HEK293 (cell line): ENCODE measurements around the gene CCDC78.

ENCODE experiments used
- CTCF ChIA-PET: fragments of 350-600 bp; formaldehyde crosslinking; extraction: SDS; loops from one replicate; lab custom pipeline; 2021; ENCODE audit warnings: antibody characterized with exemption; lab: Yijun Ruan, JAX
- POLR2A ChIA-PET: fragments of 300-600 bp; formaldehyde crosslinking; extraction: SDS; loops from one replicate; lab custom pipeline; 2020; ENCODE audit warnings: antibody characterized with exemption, inconsistent platforms; lab: Yijun Ruan, JAX
- H3K27ac ChIP-seq: fragments of 200-500 bp; sonication (Bioruptor generic); 2 replicates; pipeline ENCODE4 v1.5.1; 2014; ENCODE audit warnings: low read depth, low read length, control low read depth, inconsistent platforms; ENCODE audit errors: extremely low read depth
- H3K36me3 ChIP-seq, 2 experiments: fragments of 200-500 bp in 1 of 2; sonication (Bioruptor generic) in 1 of 2; 1 replicate in 1 of 2; 2 replicates in 1 of 2; pipeline ENCODE4 v1.5.1; 2014 to 2017; ENCODE audit warnings: inconsistent platforms in 2 of 2, low read length in 2 of 2; ENCODE audit not compliant: control insufficient read depth in 2 of 2, insufficient read depth in 1 of 2
- H3K4me1 ChIP-seq: fragments of 200-500 bp; sonication (Bioruptor generic); 2 replicates; pipeline ENCODE4 v1.5.1; 2014; ENCODE audit warnings: mild to moderate bottlenecking, low read length, inconsistent platforms; ENCODE audit not compliant: control insufficient read depth, insufficient read depth
- H3K4me3 ChIP-seq: 2 replicates; pipeline ENCODE4 v1.5.1; 2011; ENCODE audit warnings: low read depth, mild to moderate bottlenecking, control low read depth, low read length, moderate library complexity
- H3K9me3 ChIP-seq: fragments of 200-500 bp; sonication (Bioruptor generic); 2 replicates; pipeline ENCODE4 v1.5.1; 2014; ENCODE audit warnings: low read depth, low read length, inconsistent platforms; ENCODE audit not compliant: control insufficient read depth, insufficient read depth
- GLIS2 ChIP-seq: fragments of 450-650 bp; formaldehyde crosslinking; IDR thresholded peaks from 2 replicates; pipeline ENCODE4 v1.5.1; 2016; ENCODE audit warnings: missing biosample characterization, missing genetic modification characterization
- HIC1 ChIP-seq: fragments of 450-650 bp; formaldehyde crosslinking; IDR thresholded peaks from 2 replicates; pipeline ENCODE4 v1.5.1; 2016; ENCODE audit warnings: missing biosample characterization, missing genetic modification characterization
- ZBTB26 ChIP-seq: fragments of 450-650 bp; formaldehyde crosslinking; optimal IDR thresholded peaks from 2 replicates; pipeline ENCODE3; 2016; ENCODE audit warnings: missing biosample characterization, mild to moderate bottlenecking, missing genetic modification characterization
- ZBTB8A ChIP-seq: fragments of 450-650 bp; formaldehyde crosslinking; IDR thresholded peaks from 2 replicates; pipeline ENCODE4 v1.5.1; 2016; ENCODE audit warnings: missing biosample characterization, missing genetic modification characterization
- ZIC2 ChIP-seq: fragments of 450-650 bp; formaldehyde crosslinking; IDR thresholded peaks from 2 replicates; pipeline ENCODE4 v1.5.1; 2016; ENCODE audit warnings: missing biosample characterization, missing genetic modification characterization
- ZNF138 ChIP-seq: fragments of 450-650 bp; formaldehyde crosslinking; IDR thresholded peaks from 2 replicates; pipeline ENCODE4 v1.5.1; 2016; ENCODE audit warnings: missing biosample characterization, missing genetic modification characterization, borderline replicate concordance

Gene CCDC78

DNA sequence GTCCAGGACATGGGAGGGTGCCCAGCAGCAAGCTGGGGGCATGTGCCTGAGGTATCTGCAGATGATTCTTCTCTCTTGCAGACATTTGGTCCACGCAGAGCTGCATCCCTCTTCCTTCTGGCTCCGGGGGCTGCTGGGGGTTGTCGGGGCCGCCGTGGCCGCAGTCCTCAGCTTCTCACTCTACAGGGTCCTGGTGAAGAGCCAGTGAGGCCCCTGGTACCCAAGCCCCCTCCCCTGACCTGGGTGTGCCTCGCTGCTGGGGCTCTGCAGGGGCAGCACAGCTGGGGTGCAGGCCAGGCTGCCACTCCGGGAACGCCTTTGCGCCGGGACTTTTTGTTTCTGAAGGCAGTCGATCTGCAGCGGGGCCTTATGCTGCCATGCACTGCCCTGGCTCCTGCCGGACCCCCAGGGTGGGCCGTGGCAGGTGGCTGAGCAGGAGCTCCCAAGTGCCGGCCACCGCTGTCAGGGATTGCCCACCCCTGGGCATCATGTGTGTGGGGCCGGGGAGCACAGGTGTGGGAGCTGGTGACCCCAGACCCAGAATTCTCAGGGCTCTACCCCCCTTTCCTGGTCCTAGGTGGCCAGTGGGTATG, 52.7 kb downstream of the CCDC78 start:
- ChIA-PET CTCF (no interaction called here), POLR2A (interaction anchor here (1.2 to 1.3 kb wide), 2 partner anchors 8 to 17 kb away, joined by 3 read pairs; partner anchors contain the start of gene WDR24)
- no peak overlapping the region for H3K4me3 ChIP-seq
- no peaks in the 10 kb centered on the region for H3K4me1 ChIP-seq
- no peaks in the 10 kb centered on the region for H3K9me3 ChIP-seq
- TF ChIP-seq ZIC2 (tag by site-specific recombination) (0 out of 2 replicates have a peak, but pooled peaks have one; percentile 32), ZBTB8A (tag by site-specific recombination) (no peak), GLIS2 (tag by site-specific recombination) (peak; percentile 29; the same call in 1 of the 2 replicates)
- H3K36me3 ChIP-seq: peaks cover 0 to 65% of the 10 kb centered on the region in 2 experiments; a peak in 1 of 3 replicates
- no peak overlapping the region for H3K27ac ChIP-seq

GRCh38 chr16:672851-673250, 53.4 kb downstream of the CCDC78 start:
- CTCF ChIA-PET: no interaction called here
- H3K4me3 ChIP-seq: no peak overlapping the region
- peaks cover 0 to 65% of the 10 kb centered on the region in 2 experiments; a peak in 1 of 3 replicates for H3K36me3 ChIP-seq
- no peak overlapping the region for H3K27ac ChIP-seq
- peak; percentile 57; the same call in 1 of the 2 replicates for TF ChIP-seq HIC1 (tag by site-specific recombination)
- no peak for TF ChIP-seq ZNF138 (tag by site-specific recombination)
- TF ChIP-seq ZBTB26 (tag by site-specific recombination): peak; percentile 12
- POLR2A ChIA-PET: interaction anchor here (1.3 to 6.7 kb wide), 2 partner anchors 8 to 17 kb away, joined by 3 to 57 read pairs; partner anchors contain the start of genes STUB1 and WDR24
- H3K4me1 ChIP-seq: no peaks in the 10 kb centered on the region
- H3K9me3 ChIP-seq: no peaks in the 10 kb centered on the region
